HG03159 (cell line): ENCODE data around the gene RHBDF2.
"Not testable (repeated sequence)": the region's sequence is repeated elsewhere in the genome, so short reads cannot be mapped to it uniquely, and the experiment has no call there.

Experiments used
- ATAC-seq: cut with Tn5 transposase; IDR thresholded peaks from one replicate; pipeline ENCODE4 v1.9.1; 2021; ENCODE audit warnings: mild to moderate bottlenecking, moderate library complexity; ENCODE audit not compliant: unreplicated experiment

The RHBDF2 gene

DNA sequence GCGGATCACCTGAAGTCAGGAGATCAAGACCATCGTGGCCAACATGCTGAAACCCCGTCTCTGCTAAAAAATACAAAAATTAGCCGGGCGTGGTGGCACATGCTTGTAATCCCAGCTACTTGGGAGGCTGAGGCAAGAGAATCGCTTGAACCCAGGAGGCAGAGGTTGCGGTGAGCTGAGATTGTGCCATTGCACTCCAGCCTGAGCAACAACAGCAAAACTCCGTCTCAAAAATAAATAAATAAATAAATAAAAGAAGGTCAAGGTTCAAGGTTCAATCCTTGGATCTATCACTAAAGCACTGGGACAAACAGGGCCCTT lies 24.2 kb upstream of the RHBDF2 start:
- not testable (repeated sequence) for ATAC-seq

DNA sequence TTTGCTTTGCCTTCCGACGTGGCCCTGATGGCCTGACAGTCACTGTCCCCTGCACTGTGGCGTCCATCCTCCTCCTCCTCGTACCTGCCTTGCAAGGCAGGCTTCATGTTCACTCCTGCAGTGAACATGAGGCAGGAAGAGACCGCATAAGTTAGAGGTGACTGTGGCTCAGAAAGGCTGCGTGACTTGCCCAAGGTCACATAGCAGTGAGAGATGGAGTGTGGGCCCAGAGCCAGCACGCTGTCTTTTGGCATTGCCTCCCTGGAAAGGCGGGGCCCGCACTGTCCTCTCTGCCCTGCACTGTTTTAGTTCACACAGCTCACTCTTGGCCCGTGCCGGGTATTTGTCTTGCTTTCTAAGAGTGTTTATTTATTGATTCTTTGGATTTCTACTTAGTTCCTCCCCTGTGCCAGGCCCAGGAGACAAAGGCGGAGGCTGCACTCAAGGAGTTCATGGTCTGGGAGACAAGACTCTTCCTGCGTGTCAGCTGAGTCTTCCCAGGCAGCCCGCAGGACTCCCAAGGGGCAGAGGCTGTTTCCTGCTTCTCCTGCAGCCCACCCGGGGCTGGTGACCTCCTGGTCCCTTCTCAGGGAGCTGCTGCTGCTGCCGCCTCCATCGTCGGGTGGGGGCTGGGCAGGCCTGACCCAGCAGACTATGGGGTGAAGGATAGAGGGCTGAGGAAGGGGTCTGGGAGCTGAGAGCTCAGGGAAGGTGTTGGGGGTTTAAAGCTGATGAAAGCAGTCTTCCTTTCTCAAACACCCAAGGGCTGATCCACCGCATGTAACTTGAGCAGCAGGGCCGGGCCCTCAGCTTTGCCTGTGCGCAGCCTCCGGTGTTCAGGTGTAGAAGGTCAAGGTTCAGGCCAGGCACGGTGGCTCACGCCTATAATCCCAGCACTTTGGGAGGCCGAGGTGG lies 23.6 kb upstream of the RHBDF2 start:
- ATAC-seq: no peak

DNA sequence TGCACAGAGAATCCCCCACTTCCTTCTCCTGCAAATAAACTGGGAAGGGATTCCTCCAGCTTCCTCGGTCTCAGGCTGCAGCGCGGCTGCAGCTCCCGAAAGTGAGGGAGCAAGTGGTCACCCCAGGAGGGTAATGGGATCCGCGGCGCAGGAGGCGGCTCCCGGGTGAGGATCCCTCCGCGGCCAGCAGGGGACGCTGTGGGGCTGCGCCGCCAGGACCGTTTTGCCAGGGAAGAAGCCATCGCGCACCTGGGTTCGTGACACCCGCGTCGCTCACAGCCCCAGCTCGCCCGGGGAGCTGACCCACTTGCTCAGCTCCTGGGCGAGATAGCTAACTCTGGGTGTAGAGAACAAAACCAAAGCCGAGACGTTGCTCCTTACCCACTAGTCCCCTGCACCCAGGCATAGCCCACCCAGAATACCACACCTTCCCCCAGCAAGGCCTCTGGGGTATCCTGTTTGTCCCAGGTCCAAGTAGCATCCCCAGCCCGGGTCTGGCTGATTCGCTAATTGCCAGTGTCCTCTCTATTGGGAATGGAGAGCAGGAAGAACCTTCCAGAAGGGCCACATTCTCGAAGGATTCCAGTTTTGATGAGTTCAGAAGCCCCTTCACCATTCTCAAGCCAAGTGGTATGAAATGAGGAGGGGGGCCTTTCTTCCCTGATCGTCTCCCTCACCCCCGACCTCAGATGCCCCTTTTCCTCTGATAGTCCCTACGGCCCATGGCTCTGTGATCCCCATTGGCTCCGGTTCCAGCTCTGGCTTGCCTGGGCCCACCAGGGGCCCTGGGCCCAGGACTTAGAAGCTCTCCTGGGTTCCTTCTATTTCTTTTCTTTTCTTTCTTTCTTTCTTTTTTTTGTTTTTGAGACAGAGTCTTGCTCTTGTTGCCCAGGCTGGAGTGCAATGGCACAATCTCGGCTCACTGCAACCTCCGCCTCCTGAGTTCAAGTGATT lies 22.1 kb upstream of the RHBDF2 start:
- ATAC-seq: peak; percentile 54

DNA sequence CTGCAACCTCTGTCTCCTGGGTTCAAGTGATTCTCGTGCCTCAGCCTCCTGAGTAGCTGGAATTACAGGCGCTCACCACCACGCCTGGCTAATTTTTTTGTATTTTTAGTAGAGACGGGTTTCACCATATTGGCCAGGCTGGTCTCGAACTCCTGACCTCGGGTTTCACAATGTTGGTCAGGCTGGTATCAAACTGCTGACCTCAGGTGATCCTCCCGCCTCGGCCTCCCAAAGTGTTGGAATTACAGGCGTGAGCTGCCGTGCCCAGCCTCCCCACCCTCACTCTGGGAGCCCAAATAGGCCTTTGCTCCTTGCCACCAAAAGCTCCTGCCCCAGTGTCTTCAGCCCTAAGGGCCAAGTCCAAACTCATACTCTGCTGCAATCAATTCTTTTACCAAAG lies 20.5 kb upstream of the RHBDF2 start:
- ATAC-seq: not testable (repeated sequence)

DNA sequence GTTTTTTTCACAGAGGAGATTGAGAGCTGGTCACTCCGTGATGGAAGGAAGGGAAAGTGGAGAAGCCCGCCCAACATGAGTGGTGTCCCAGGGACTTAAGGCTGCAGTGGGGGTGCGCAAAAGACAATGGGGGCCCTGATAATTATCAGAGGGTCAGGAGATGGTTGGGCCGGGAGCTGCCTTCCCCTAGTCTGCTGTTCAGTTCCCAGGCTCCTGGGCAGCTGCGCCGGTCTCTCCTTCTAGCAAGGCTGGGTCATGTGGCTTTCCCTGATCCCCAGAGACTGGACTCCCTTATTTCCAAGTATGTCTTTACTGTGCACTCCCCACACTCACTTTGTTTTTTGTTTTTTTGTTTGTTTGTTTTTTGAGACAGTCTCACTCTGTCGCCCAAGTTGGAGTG lies 20.0 kb upstream of the RHBDF2 start:
- no peak for ATAC-seq

DNA sequence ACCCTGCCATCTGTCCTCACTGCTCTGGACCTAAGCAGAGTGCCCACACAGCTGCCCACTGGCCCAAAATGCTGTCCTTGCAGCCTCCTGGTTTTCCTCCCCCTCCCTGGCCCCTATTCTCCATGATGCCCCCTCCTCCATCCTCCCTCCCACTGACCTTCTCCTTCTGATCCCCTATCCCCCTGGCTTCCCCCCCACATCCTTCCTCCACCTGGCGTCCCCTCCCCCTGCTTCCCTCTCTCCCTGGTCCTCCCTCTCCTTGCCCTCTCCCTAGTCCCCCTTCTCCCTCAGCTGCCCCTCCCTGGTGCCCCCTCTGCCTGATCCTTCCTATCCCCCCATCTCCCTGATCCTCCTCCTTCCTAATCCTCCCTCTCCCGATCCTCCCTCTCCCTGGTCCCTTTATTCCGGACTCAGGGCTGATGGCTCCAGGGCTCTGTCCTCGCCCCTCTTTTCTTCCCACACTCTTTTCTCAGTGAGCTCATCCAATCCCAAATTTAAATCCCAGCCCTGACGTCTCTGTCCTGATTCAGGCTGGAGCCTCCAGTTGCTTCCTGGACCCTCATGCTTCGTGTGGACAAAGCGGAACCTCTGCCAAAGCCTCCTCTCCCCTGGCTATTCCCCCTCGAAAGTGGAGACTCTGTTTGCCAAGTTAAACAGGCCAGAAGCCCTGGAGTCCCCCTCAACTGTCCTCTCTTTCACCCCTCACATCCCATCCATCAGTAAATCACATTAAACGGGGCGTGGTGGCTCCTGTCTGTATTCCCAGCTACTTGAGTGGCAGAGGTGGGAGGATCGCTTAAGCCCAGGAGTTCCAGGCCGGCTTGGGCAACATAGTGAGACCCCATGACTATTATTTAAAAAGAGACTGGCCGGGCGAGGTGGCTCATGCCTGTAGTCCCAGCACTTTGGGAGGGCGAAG lies 18.1 kb upstream of the RHBDF2 start:
- ATAC-seq: no peak

DNA sequence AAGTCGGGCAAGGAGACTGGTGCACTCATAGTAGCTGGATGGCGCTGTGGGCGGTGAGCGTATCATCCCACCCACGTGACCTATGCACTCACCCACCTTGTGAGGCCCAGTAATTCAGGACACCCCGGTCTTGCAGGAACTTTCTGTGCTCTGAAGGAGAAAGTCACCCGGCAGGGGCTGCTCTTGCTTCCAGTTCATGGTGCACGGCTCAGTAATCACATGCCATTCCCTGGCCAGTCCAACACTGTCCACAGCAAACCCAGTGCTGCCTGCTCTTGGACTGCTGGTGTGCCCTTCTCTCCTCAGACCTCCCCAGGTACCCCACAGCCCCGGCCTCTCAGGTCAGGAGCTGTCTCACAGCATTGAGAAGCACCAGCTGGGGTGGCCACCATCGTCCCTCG lies 16.4 kb upstream of the RHBDF2 start:
- no peak for ATAC-seq

DNA sequence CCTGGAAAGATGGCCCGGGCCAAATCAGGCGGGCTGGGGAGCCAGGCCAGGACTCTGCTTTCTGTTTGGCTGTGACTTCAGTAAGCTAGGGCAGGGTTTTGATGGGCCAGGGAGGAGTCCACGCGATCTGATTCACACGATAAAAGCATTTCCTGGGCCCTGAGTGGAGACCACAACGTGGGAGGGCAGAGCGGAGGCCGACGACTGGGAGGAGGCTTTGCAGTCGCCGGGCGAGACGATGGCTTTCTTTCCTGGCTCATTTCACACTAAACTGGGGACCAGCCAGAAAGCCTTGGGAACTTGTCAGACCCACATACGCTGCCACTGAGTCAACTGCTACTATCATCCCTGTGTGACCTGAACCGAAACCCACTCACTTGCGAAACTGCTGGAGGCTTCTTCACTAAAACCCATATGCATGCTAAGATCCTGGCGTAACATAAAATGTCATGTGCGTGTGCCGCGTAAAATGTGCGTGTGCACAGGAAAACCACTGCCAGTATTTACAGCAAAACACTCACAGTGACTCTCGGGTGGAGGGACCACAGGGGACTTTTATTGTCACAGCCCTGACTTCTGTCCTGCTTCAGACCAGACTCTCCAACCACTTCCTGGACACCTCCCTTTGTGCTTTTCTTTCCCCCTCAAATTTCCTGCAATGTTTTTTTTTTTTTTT lies 14.2 kb upstream of the RHBDF2 start:
- ATAC-seq: no peak

DNA sequence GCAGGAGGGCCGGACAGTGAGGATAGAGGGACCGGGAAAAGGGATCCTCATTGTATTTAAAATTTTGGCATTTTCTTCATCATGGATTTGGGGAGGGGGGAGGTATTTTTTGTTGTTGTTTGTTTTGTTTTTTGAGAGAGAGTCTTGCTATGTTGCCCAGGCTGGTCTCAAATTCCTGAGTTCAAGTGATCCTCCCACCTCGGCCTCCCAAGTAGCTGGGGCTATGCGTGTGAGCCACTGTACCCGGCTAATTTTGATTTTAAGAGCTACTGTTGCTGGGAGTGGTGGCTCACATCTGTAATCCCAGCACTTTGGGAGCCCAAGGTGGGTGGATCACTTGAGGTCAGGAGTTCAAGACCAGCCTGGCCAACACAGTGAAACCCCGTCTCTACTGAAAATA lies 13.1 kb upstream of the RHBDF2 start:
- not testable (repeated sequence) for ATAC-seq

DNA sequence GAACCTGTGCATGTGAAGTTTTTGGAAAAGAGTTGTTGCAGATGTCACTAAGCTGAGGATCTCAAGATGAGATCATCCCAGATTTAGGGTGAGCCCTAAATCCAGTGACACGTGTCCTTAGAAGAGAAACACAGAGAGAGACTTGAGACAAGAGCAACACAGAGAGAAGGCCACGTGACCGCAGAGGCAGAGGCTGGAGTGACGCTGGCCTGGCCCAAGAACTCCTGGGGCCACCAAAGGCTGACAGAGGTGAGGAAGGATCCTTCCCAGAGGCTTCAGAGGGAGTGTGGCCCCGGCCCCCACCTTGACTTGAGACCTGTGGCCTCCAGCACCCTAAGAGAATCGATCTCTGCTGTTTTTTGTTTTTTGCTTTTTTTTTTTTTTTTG lies 12.1 kb upstream of the RHBDF2 start:
- ATAC-seq: no peak

DNA sequence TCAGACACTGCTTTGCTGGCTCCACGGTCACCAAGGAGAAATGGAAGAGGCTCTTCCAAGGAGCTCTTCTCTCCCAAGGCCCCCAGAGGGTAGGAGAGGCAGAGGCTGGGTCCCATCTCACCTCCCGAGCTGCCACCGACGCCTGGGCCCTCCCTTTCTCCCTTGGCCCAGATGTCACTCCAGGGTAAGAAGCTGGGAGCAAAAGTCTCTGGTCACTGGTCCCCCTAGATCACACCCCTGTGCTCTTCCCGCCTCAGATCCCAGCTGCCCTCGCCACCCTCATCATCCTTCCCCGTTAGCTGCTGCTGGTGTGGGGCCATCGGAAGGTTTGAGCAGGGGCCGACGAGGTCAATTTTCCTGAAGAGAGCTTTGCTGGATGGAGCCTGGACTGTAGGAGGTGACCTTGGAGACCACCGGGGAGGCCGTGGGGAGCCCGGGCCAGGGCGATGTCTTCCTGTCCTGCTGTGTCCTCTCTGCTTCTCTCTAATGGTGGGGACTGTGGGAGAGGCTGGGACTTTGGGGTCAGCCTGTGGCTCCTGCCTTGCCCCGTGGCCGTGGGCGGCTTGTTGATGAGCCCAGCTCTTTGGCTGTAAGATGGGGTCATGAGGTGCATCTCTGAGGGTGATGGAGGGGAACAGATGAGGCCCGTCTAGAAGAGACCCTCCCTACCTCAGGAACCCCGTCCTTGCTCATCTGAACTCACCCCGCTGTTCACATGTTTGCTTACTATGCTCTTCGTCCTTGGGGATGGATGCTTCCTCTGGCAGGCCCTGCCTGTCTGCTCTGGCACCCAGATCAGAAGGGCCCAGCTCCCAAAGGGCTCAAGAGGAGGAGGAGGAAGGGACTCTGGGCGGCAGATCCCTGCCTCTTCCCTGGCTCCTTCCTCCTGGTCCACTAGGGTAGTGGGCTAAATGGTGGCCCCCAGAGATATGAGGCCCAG lies 11.4 kb upstream of the RHBDF2 start:
- no peak for ATAC-seq

DNA sequence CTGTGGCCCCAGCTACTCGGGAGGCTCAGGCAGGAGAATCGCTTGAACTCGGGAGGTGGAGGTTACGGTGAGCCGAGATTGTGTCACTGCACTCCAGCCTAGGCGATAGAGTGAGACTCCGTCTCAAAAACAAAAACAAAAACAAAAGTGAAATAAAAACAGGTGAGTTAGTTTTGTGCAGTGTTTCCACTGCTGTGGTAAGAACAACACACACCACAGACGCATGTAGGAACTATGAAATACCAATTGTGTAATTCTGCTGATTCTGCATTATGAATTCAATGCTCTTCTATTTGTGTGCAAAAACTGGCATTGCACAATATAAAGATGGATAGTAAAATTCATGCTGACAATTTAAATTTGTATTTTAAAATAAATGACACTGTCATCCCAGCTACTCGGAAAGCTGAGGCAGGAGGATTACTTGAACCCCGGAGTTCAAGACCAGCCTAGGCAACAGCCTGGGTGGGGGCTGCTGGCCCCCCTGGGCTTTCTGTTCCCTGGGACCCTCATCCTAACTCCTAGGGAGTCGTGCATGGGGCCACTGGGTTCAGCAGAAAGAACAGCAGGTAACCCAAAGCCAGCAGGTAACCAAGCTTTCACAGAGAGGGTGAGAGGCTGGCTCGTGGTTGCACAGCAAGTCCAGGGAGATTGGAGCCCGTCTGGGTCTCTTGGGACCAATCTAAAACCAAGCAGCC lies 10.6 kb upstream of the RHBDF2 start:
- ATAC-seq: no peak

DNA sequence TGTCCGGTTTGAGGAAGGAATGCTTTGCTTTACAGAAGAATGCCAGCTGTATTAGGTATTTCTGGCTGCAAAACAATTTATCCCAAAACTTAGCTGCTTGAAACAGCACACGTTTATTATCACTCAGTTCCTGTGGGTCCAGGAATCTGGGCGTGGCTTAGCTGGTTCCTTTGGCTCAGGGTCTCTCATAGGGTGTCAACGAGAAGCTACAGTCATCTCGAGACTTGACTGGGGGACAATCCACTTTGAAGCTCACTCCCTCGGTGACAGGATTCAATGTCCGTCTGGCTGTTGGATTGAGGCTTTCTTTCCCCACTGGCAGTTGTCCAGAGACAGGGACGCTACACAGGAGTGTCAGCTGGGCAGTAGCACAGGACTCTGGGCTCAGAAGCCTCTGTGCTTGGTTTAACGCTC lies 9.6 kb upstream of the RHBDF2 start:
- no peak for ATAC-seq

DNA sequence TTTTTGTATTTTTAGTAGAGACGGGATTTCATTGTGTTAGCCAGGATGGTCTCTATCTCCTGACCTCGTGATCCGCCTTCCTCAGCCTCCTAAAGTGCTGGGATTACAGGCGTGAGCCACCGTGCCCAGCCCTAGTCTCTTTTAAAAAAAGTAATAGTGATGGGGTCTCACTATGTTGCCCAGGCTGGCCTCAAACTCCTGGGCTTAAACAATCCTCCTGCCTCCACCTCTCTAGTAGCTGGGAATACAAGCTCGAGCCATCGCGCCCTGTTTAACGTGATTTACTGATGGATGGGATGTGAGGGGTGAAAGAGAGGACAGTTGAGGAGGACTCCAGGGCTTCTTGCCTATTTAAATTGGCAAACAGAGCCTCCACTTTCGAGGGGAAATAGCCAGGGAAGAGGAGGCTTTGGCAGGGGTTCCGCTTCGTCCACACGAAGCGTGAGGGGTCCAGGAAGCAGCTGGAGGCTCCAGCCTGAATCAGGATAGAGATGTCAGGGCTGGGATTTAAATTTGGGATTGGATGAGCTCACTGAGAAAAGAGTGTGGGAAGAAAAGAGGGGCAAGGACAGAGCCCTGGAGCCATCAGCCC lies 7.3 kb upstream of the RHBDF2 start:
- ATAC-seq: not testable (repeated sequence)

DNA sequence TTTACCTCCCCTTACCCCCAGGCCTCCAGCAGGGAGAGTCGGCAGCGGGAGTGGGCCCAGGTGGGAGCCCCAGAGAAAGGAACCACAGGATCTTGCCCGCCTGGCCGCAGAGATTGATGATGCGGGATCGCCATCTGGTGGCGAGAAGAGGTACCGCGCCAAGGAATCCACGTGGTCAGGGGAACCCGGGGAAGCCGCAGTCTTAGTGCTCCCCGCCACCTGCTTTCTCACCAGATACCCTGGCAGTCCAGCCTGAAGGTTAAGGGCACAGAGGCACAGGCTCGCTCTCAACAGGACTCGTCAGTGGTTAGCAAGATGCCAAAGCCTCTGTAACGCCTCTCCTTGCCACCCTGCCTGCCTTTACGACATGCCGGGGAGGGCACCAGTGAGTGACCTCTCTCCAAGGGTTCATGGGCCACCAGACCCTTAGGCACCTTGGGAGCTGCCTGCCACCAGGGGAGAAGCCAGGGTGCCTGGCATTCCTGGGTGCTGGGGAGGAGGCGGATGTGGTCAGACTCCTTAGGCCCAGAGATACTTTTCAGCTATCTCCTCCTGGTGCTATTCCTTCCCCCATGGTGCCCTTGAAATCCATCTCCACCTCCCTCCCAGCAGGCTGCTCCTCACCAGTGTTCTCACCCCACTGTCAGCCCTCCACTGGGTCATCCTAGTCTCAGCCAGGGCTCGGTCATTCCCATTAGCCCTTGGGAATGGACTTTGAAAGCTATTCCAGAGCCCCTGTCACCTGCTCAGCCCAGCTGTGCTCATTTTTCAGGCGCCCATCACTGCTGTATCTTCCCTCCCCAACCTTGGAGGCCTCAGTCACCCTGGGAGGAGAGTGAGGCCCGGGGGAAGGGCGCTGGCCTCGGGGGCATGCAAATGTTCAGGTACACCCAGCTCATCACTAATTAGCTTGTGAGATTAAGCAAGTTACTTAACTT lies 5.5 kb upstream of the RHBDF2 start:
- ATAC-seq: peak; percentile 57

DNA sequence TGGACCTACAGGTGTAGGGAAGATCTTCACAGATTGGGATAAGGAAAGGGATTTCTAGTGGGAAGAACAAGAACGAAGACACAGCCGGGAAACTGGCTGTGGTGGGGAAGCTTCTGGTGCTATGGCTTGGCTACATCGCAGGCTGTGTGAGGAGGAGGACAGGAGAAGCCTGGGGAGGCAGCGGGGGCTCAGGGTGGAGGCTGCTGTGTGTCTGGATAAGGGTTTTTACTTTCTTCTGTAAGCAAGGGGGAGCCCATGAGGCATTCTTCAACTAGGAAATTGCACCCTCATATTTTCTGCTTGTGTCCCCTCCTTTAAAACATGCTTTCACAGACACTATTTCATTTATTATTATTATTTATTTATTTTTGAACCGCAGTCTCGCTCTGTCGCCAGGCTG lies 2.9 kb upstream of the RHBDF2 start:
- ATAC-seq: no peak
